Epidermal melanocyte (primary cell): ENCODE results near the gene ACER3.
"Not testable (repeated sequence)": the region's sequence is repeated elsewhere in the genome, so short reads cannot be mapped to it uniquely, and the experiment has no call there.

ENCODE experiments used
- DNase-seq: peaks from one replicate; pipeline ENCODE4 v3.0.0; 2011; ENCODE audit warnings: low spot score; ENCODE audit not compliant: insufficient read length

ACER3 gene

DNA sequence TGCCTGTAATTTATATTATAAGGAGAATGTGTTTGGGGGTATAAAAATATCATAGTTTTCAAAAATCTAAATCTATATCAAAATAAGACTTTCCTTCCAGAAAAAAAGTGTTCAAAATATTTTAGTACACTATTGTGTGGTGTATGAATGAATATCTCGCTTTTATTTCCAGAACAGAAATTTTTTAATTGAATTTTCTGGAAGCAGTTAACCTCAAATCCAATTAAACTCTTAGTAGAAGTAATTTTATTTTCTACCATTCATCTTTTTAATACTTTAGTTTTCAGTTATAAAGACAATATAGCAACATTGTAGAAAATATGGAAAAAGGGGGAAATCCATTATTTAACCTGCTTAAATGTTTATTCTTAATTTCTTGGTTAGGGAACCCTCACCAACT lies 58.7 kb downstream of the ACER3 start:
- no peak for DNase-seq

DNA sequence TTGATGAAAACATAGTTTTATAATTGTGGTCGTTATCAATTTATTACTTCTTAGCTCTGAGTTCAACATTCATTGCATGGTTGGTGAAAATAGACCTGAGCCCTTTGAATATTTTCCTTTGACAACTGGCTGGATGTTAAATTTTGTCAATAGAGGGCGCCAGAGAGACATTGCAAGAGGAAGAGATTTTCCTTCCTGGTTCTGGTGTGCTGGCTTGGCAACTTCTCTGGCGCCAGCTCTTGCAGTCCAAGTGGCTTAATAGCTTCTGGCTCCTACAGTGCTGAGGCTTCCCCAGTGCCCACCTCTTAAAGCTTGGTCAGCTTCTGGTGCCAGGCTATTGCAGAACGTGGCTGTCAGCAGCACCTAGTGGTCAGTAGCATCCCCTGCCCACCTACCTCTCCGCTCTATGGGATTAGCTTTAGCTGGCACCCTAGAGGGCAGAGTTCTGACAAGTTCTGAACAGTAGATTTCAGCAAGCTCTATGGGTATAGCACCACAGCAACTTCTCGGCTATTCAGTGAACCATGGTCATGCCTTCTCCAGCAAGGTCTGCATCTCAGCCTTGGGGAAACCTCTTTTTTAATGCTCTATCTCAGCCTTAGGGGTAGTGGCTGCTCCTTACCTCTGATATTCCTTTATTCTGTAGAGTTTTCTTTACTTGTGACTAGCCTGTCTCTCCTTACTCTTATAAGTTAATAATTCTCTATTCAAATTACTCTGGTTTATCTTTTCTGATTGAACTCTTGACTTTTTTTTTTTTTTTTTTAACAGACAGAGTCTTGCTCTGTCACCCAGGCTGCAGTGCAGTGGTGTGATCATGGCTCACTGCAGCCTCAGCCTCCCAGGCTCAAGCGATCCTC lies 59.4 kb downstream of the ACER3 start:
- no peak for DNase-seq

DNA sequence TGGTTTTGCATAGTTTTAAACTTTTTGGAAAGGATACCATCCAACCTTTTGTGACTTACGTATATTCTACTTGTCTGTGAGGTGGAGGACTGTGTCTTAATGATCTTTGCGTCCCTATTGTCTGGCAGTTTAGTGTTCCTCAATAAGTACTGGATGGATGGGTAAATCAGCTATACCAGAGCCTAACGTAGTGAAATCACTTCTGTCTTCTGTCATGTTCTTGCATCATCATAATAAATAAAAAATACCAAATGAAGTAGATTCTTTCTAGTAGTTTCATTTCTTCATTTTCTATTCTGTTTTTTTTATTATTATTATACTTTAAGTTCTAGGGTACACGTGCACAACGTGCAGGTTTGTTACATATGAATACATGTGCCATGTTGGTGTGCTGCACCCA lies 66.4 kb downstream of the ACER3 start:
- DNase-seq = no peak

DNA sequence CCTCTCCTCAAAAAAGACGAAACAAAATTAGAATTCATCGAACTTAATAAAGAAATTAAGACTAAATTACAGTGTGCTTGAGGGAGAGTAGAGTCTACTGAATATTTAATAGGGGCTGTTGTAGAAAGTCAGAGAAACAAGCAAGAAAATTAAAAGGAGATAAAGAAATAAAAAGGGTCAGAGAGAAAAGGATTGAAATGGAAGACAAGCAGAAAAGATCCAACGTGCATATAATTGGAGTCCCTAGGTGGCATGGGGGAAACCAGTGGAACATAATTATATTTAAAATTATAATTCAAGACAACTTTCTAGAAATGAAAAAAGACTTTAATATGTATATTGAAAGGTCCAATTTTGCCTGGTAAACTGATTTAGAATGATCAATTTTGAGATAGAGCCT lies 74.3 kb downstream of the ACER3 start:
- no peak for DNase-seq

GRCh38 chr11:76939219-76939631 lies 78.5 kb downstream of the ACER3 start:
- DNase-seq = no peak

DNA sequence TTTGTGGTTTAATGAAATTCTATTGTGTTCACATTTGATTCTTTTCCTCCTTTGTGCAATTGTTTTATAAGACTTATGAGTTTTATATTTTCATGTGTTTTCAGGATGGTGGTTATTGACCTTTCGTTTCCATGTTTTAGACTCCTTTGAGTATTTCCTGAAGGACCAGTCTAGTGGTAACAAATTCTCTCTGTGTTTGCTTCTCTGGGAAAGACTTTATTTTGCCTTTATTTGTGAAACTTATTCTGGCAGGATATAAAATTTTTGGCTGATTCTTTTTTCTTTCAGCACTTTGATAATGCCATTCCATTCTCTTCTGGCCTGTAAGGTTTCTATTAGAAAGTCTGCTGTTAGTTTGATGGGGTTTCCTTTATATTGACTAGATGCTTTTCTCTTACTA lies 83.5 kb downstream of the ACER3 start:
- no peak for DNase-seq

DNA sequence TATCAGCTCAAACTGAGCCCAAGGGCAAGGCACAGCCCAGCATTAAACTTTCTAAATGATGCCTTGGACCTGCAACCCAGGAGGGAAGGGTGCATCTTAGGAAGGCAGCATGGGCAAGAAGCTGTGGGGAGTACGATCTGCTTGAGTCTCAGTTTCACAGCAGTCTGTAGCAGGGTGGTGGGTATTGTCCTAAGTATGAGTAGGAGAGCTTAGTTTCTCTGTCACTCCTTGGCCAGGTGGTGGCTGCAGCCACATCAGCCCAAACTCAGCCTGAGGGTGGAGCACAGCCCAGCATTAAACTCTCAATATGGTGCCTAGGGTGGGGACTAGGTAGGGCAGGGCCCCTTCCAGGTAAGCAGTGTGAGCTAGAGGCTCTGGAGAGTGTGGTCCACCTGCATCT lies 85.5 kb downstream of the ACER3 start:
- DNase-seq = no peak

DNA sequence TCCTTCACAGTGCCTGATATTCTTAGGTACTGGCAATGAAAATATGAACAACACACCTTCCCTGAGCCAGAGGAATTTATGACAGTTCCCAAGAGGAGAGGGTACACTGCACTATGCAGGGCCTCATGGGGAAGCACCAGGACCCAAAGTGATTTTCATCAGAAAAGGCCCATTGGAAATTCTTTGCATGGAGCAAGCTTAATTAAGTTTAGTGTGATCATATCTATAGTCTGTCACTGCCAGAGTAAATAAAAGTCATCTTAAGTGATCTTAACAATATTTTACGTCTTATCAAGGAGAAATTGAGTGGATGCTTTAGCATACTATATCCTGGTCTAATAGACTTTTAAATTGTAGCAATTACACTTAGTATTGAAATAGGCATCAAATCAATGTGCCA lies 86.5 kb downstream of the ACER3 start:
- no peak for DNase-seq

DNA sequence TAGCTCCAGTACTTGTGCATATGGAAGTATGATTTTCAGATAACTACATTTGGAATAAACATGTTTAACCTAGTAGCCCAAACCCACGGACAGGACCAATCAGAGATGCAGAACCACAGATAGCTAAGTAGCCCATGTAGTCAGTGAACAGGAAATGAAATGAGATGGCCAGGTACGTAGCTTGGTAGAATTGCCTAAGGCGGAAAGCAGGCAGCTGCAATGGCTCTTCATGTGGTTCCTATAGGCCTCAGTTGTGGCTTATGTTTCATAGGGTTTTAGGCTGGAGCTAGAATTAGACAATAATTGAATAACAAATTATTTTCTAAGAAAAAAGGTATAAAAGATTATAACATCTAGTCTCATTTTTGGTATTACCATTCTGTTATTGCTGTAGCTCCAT lies 87.1 kb downstream of the ACER3 start:
- no peak for DNase-seq

GRCh38 chr11:76955459-76956114 lies 94.9 kb downstream of the ACER3 start:
- DNase-seq = no peak

DNA sequence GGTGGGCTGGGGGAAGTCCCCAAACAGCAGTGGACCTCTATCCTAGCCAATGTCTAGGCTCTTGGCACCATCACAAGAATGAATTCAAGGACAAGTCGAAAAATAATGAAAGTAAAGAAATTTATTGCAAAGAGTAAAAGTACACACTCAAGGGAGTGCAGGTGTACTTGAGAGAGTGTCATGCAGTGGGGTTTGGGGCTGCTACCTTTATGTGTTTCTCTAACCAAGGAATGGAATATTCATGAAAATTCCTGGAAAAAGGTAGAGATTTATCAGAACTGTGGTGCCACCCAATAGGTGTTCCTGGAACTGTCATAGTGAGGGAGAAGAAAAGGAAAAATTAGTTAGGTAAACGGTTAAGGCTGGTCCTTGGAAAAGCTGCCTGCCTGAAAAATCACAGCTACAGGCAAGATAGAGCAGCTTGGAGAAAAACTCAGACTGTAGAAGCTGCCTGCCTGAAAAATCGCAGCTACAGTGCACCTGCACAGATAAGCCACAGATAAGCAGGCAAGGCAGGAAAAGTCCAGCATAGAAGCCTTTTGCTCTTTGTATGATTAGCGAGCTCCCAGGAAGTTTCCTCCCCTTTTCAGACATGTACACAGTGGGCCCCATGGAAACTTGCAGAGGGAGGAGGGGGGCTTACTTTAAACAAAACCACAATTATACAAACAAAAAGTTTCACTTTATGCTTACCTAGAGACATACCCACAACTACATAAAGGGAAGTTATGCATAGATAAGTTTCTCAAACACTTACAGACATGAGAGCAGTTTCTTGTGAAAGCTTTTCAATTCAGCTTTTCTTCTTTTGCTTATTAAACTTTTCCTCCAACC lies 102.1 kb downstream of the ACER3 start:
- no peak for DNase-seq

- not testable (repeated sequence) for DNase-seq
Measured at GRCh38 chr11:76963417-76964168, 102.9 kb downstream of the ACER3 start.

GRCh38 chr11:76972051-76972450 lies 111.3 kb downstream of the ACER3 start:
- DNase-seq = no peak

- DNase-seq = no peak
Measured at GRCh38 chr11:76974179-76974891, 113.6 kb downstream of the ACER3 start.

- DNase-seq = no peak
Measured at GRCh38 chr11:76975513-76975912, 114.8 kb downstream of the ACER3 start.

DNA sequence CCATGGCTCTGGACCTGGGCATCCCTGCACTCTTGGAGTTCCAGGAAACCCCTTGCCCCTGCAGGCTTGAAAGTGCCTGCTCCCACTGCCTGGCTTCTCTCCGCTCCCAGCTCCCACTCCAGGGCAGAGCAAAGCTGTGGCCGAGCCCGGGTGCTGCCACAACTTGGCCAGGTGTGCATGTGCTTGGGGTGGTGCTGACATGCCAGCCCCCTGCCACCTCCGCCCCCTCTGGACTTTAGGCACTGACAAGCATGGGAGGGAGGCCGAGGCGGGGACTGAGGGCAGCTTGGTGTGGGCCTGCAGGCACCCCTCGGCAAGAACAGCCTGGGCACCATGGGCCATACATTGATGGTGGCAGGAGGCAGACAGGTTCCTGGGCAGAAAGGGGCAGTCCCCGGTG lies 117.1 kb downstream of the ACER3 start:
- DNase-seq = no peak

- DNase-seq = no peak
Measured at GRCh38 chr11:76978239-76978638, 117.5 kb downstream of the ACER3 start.

DNA sequence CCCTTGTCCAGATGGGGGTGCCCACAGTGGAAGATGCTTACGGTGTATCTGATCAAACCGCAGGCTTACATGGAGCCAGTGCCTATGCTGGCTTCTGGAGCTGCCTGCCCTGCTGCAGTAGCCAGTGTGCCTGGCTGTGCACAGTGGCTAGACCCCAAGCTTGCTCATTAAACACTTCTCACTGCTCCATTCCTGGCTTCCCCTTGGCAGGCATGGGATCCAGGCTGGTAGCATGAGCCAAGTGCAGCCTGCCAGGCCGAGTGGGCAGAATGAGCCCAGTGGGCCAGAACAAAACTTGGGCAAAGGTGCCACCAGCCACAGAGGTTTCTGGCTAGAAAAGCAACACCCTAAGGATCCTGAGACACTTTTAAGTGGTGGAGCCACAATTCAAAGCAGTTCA lies 118.1 kb downstream of the ACER3 start:
- no peak for DNase-seq

GRCh38 chr11:76980196-76980595 lies 119.5 kb downstream of the ACER3 start:
- no peak for DNase-seq

DNA sequence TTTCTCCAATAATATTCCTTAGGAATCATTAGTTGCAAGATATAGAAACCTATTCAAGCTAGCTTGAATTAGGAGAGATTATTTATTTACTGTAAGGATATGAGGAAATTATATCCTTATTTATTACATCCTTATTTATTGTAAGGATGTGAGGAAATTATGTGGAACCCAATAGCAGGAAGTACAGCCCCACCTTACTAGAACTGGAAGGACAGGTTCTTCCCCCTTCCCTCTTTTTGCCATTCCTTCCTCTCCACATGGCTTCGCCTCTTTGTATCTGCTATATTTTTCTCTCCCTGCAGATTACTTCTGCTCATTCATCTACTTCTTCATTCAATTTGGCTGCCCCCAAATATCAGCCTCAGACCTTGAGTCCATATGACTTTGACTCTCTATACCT lies 124.0 kb downstream of the ACER3 start:
- no peak for DNase-seq

DNA sequence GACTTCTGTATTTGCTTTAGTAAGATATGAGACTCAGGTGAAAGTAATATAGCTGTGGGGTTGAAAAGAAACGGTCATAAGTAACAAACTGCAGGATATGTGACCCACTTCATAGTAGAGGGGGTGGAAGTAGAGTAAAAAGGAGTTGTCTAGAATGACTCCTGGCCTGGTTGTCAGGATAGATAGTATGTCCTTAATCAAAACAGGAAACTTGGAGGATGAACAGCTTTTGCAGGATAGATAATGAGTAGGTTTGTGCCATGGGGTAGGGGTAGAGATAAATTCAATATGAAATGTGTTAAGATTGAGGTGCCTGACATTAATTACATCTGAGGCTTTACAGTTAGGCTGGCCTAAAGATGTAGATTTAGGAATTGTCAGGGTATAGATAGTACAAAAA lies 126.5 kb downstream of the ACER3 start:
- DNase-seq = no peak
